ENCODE data around the gene CCDC88C.

GRCh38 chr14:91399868-91400640 lies 17.6 kb downstream of the CCDC88C start:
- TF ChIP-seq BHLHE40 (IDR thresholded peaks at IDR 0.05; ENCODE audit: low read depth, low read length) (no peak), NR3C1 (IDR thresholded peaks at IDR 0.05) (no peak), FOSL2 (IDR thresholded peaks at IDR 0.05) (no peak), FOSL2 (CRISPR knock-in tag; IDR thresholded peaks at IDR 0.05) (no peak), HES2 (IDR thresholded peaks at IDR 0.05) (no peak), RCOR1 (IDR thresholded peaks at IDR 0.05; ENCODE audit: low read depth, low read length) (no peak), EP300 (IDR thresholded peaks at IDR 0.05) (no peak), REST (IDR thresholded peaks at IDR 0.05) (no peak), CTCF (IDR thresholded peaks at IDR 0.05) (no peak), RAD21 (conservative IDR thresholded peaks at IDR 0.05 in 1 of 2, IDR thresholded peaks at IDR 0.05 in 1 of 2) (no peak), POLR2A (IDR thresholded peaks at IDR 0.05; ENCODE audit: low read length) (no peak), ELK1 (IDR thresholded peaks at IDR 0.05; ENCODE audit: low read depth, low read length) (no peak)

All from A549 (cell line).